ENCODE measurements around the gene ARFIP1.

The ARFIP1 gene

DNA sequence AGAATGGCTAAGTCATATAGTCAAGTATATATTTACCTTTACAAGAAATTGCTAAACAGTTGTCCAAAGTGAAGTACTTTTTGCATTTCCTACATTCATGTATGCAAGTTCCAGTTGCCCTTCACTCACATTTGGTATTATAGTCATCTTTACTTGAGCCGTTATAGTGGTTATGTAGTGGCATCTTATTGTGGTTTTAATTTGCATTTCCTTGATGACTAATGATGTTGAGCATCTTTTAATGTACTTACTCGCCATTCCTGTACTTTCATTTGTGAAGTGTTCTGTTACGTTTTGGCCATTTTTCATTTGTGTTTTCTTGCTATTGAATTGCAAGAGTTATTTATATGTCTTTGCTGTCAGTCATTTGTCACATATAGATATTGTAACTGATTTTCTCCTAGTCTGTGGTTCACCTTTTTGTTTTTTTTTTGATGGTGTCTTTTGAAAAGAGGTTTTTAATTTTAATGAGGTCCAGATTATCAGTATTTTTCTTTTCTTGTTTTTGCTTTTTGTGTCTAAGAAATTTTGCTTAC, 27.6 kb downstream of the ARFIP1 start:
- TF ChIP-seq TAF1 (IDR thresholded peaks at IDR 0.05; ENCODE audit: borderline replicate concordance, insufficient read depth, low read length) (no peak), SIN3A (IDR thresholded peaks at IDR 0.05; ENCODE audit: borderline replicate concordance, insufficient read depth, low read length) (no peak)
- TF ChIP-seq, protein P1, sequence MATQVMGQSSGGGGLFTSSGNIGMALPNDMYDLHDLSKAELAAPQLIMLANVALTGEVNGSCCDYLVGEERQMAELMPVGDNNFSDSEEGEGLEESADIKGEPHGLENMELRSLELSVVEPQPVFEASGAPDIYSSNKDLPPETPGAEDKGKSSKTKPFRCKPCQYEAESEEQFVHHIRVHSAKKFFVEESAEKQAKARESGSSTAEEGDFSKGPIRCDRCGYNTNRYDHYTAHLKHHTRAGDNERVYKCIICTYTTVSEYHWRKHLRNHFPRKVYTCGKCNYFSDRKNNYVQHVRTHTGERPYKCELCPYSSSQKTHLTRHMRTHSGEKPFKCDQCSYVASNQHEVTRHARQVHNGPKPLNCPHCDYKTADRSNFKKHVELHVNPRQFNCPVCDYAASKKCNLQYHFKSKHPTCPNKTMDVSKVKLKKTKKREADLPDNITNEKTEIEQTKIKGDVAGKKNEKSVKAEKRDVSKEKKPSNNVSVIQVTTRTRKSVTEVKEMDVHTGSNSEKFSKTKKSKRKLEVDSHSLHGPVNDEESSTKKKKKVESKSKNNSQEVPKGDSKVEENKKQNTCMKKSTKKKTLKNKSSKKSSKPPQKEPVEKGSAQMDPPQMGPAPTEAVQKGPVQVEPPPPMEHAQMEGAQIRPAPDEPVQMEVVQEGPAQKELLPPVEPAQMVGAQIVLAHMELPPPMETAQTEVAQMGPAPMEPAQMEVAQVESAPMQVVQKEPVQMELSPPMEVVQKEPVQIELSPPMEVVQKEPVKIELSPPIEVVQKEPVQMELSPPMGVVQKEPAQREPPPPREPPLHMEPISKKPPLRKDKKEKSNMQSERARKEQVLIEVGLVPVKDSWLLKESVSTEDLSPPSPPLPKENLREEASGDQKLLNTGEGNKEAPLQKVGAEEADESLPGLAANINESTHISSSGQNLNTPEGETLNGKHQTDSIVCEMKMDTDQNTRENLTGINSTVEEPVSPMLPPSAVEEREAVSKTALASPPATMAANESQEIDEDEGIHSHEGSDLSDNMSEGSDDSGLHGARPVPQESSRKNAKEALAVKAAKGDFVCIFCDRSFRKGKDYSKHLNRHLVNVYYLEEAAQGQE (IDR thresholded peaks at IDR 0.05; ENCODE audit: insufficient read depth in 1 of 2, low read depth in 2 of 2, low read length in 2 of 2), result no peak

DNA sequence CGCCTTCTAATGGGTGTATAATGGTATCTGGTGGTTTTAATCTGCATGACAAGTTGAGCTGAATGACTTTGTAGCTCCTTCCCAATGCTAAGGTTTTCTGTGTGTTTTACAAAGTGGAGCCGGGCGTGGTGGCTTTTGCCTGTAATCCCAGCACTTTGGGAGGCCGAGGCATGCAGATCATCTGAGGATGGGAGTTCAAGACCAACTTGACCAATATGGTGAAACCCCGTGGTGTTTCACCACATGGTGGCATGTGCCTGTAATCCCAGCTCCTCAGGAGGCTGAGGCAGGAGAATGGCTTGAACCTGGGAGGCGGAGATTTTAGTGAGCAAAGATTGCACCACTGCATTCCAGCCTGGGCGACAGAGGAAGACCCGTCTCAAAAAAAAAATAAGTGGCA, 28.9 kb downstream of the ARFIP1 start:
- TF ChIP-seq POLR2AphosphoS5 (IDR thresholded peaks at IDR 0.05; ENCODE audit: low read depth, low read length), result no peak
- TF ChIP-seq, protein P1 (IDR thresholded peaks at IDR 0.05; ENCODE audit: insufficient read depth in 1 of 2, low read depth in 2 of 2, low read length in 2 of 2), result no peak
- TF ChIP-seq TAF1 (IDR thresholded peaks at IDR 0.05; ENCODE audit: borderline replicate concordance, insufficient read depth, low read length), result no peak
- no peak for TF ChIP-seq SIN3A (IDR thresholded peaks at IDR 0.05; ENCODE audit: borderline replicate concordance, insufficient read depth, low read length)
- no peak for TF ChIP-seq FOXP2 (optimal IDR thresholded peaks at IDR 0.05; ENCODE audit: borderline replicate concordance, extremely low read depth, extremely low read length, insufficient read depth)

DNA sequence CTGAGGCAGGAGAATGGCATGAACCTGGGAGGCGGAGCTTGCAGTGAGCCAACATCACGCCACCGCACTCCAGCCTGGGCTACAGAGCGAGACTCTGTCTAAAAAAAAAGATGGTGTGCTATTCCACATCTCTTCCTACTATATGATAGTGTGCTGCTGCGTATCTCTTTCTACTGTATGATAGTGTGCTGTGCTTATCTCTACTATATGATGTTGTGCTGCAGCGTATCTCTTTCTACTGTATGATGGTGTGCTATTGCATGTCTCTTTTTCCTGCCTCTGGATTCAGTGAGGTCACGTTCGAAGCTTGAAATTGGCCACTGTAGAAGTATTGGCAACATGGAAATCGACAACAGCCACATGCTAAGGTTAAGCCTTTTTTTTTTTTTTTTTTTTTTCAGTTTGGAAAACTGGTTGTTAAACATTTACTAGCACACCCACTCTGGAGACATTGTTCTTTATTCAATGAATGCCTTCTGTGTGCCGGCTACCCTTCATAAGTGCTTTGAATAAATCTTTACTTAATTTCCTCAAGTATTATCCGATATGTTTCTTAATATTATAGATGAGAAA, 31.0 kb downstream of the ARFIP1 start:
- TF ChIP-seq SIN3A (IDR thresholded peaks at IDR 0.05; ENCODE audit: borderline replicate concordance, insufficient read depth, low read length), result no peak
- no peak for TF ChIP-seq FOXP2 (optimal IDR thresholded peaks at IDR 0.05; ENCODE audit: borderline replicate concordance, extremely low read depth, extremely low read length, insufficient read depth)
- TF ChIP-seq, protein P1 (IDR thresholded peaks at IDR 0.05; ENCODE audit: insufficient read depth in 1 of 2, low read depth in 2 of 2, low read length in 2 of 2), result no peak
- no peak for TF ChIP-seq POLR2AphosphoS5 (IDR thresholded peaks at IDR 0.05; ENCODE audit: low read depth, low read length)

DNA sequence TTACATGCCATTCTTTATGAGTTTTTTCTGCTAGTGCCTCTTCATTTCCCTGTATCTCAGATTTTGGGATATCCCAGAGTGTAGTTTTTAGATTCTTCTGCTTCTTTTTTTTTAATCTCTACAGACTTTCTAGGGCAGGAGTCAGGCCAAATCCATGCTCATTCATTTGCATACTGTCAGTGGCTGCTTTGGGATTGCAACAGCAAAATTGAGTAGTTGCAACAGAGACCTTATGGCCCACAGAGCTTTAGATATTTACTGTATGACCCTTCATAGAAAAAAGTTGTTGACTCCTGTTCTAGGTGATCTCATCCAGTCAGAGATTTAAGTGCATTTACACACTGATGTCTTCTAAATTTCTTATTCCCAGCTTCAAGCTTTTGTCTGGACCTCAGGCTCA, 35.3 kb downstream of the ARFIP1 start:
- TF ChIP-seq, protein P1 (IDR thresholded peaks at IDR 0.05; ENCODE audit: insufficient read depth in 1 of 2, low read depth in 2 of 2, low read length in 2 of 2), result no peak
- TF ChIP-seq TAF1 (IDR thresholded peaks at IDR 0.05; ENCODE audit: borderline replicate concordance, insufficient read depth, low read length) (no peak), FOXP2 (optimal IDR thresholded peaks at IDR 0.05; ENCODE audit: borderline replicate concordance, extremely low read depth, extremely low read length, insufficient read depth) (no peak), POLR2AphosphoS5 (IDR thresholded peaks at IDR 0.05; ENCODE audit: low read depth, low read length) (no peak), SIN3A (IDR thresholded peaks at IDR 0.05; ENCODE audit: borderline replicate concordance, insufficient read depth, low read length) (no peak)

DNA sequence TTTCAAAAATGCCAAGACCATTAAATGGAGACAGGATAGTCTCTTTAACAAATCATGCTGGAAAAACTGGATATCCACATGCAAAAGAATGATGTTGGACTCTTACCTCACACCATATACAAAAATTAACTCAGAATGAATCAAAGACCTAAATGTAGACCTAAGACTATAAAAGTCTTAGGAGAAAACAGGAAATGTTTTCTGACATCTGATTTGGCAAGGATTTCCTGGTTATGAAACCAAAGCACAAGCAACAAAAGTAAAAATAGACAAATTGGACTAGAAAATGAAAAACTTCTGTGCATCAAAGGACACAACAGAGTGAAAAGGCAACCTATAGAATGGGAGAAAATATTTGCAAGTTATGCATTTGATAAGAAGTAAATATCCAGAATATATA, 37.6 kb downstream of the ARFIP1 start:
- no peak for TF ChIP-seq POLR2AphosphoS5 (IDR thresholded peaks at IDR 0.05; ENCODE audit: low read depth, low read length)
- no peak for TF ChIP-seq FOXP2 (optimal IDR thresholded peaks at IDR 0.05; ENCODE audit: borderline replicate concordance, extremely low read depth, extremely low read length, insufficient read depth)
- no peak for TF ChIP-seq SIN3A (IDR thresholded peaks at IDR 0.05; ENCODE audit: borderline replicate concordance, insufficient read depth, low read length)

Data from PFSK-1 (cell line).